ENCODE measurements around the gene AURKB. TPM values are rescaled to one million over a fixed set of nuclear protein-coding genes. Genes with fewer than 3 reads are reported as not detected.
A peak's percentile ranks its signal among the peaks of the same experiment; 100 is the strongest.

Gene AURKB
- total RNA-seq, 1 donor from 2014 or later, result 1.2 TPM

DNA sequence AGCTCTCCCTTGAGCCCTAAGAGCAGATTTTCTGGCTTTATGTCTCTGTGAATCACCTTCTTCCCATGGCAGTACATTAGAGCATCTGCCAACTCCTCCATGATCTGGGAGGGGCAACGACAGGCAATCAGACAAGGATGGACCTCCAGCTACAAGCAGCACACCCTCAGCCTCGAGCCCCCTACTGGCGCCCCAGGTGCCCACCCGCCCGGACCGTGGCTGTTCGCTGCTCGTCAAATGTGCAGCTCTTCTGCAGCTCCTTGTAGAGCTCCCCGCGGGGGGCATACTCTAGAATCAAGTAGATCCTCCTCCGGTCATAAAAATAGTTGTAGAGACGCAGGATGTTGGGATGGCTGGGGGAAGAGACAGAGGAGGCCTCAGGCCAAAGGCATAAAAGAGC is 3.8 kb downstream of the AURKB start:
- no peak for DNase-seq
- H3K4me1 ChIP-seq, result peaks cover 17% of the 10 kb centered on the region
- H3K36me3 ChIP-seq, result no peaks in the 10 kb centered on the region
- no peaks in the 10 kb centered on the region for H3K9me3 ChIP-seq (replicated peaks)
- H3K27ac ChIP-seq (replicated peaks), result no peak overlapping the region
- H3K4me3 ChIP-seq, result no peak overlapping the region
- H3K27me3 ChIP-seq (ENCODE audit: low read depth), result no peaks in the 10 kb centered on the region
- TF ChIP-seq, protein P1, sequence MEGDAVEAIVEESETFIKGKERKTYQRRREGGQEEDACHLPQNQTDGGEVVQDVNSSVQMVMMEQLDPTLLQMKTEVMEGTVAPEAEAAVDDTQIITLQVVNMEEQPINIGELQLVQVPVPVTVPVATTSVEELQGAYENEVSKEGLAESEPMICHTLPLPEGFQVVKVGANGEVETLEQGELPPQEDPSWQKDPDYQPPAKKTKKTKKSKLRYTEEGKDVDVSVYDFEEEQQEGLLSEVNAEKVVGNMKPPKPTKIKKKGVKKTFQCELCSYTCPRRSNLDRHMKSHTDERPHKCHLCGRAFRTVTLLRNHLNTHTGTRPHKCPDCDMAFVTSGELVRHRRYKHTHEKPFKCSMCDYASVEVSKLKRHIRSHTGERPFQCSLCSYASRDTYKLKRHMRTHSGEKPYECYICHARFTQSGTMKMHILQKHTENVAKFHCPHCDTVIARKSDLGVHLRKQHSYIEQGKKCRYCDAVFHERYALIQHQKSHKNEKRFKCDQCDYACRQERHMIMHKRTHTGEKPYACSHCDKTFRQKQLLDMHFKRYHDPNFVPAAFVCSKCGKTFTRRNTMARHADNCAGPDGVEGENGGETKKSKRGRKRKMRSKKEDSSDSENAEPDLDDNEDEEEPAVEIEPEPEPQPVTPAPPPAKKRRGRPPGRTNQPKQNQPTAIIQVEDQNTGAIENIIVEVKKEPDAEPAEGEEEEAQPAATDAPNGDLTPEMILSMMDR (IDR thresholded peaks at IDR 0.05; ENCODE audit: borderline replicate concordance), result no peak
- intact Hi-C loops (cut with micrococcal nuclease), result no loop called here

- TF ChIP-seq, protein P1 (IDR thresholded peaks at IDR 0.05; ENCODE audit: borderline replicate concordance), result no peak
- intact Hi-C loops (cut with micrococcal nuclease), result no loop called here
Measured at GRCh38 chr17:8204761-8205555, 5.4 kb downstream of the AURKB start.

GRCh38 chr17:8192070-8192815 is 18.1 kb downstream of the AURKB start:
- intact Hi-C loops (cut with micrococcal nuclease), result no loop called here
- H3K4me1 ChIP-seq, result peaks cover 50% of the 10 kb centered on the region
- H3K4me3 ChIP-seq, result peak overlapping the region; percentile 63

More at GRCh38 chr17:8204761-8205555, 5.4 kb downstream of the AURKB start:
- H3K27me3 ChIP-seq (ENCODE audit: low read depth), result no peaks in the 10 kb centered on the region
- H3K4me3 ChIP-seq, result no peak overlapping the region
- no peak overlapping the region for H3K27ac ChIP-seq (replicated peaks)
- H3K36me3 ChIP-seq, result no peaks in the 10 kb centered on the region
- no peak for DNase-seq
- no peaks in the 10 kb centered on the region for H3K9me3 ChIP-seq (replicated peaks)
- peaks cover 7% of the 10 kb centered on the region for H3K4me1 ChIP-seq

GRCh38 chr17:8190506-8190905 is 19.9 kb downstream of the AURKB start:
- TF ChIP-seq, protein P1 (IDR thresholded peaks at IDR 0.05; ENCODE audit: borderline replicate concordance), result no peak
- H3K27ac ChIP-seq (replicated peaks), result peak overlapping the region; percentile 95
- intact Hi-C loops (cut with micrococcal nuclease), result no loop called here
- no peaks in the 10 kb centered on the region for H3K9me3 ChIP-seq (replicated peaks)
- no peaks in the 10 kb centered on the region for H3K27me3 ChIP-seq (ENCODE audit: low read depth)
- peaks cover 56% of the 10 kb centered on the region for H3K4me1 ChIP-seq
- peak overlapping the region; percentile 83 for H3K4me3 ChIP-seq
- DNase-seq, result no peak
- no peaks in the 10 kb centered on the region for H3K36me3 ChIP-seq

More at GRCh38 chr17:8192070-8192815, 18.1 kb downstream of the AURKB start:
- Histone ChIP-seq H3K27me3 (ENCODE audit: low read depth) (no peaks in the 10 kb centered on the region), H3K27ac (replicated peaks) (peak overlapping the region; percentile 91), H3K9me3 (replicated peaks) (no peaks in the 10 kb centered on the region), H3K36me3 (no peaks in the 10 kb centered on the region)
- TF ChIP-seq, protein P1 (IDR thresholded peaks at IDR 0.05; ENCODE audit: borderline replicate concordance), result no peak
- DNase-seq, result peak; percentile 80

GRCh38 chr17:8189711-8190477 is 20.5 kb downstream of the AURKB start, which contains the start of gene BORCS6:
Gene BORCS6, minus strand, starts transcription at chr17:8190180. Its CDS starts 40 bp downstream, at chr17:8190140.
- peak; percentile 97 for DNase-seq
- H3K36me3 ChIP-seq, result no peaks in the 10 kb centered on the region
- TF ChIP-seq, protein P1 (IDR thresholded peaks at IDR 0.05; ENCODE audit: borderline replicate concordance), result peak; percentile 18
- intact Hi-C loops (cut with micrococcal nuclease), result loop anchor here (5.0 to 10.0 kb wide), 2 partner anchors 32 to 65 kb away; partner anchors contain the start of gene HES7
- peaks cover 57% of the 10 kb centered on the region for H3K4me1 ChIP-seq
- H3K4me3 ChIP-seq, result peak within 1 kb of the TSS; percentile 83
- H3K27ac ChIP-seq (replicated peaks), result peak within 1 kb of the TSS; percentile 95
- no peaks in the 10 kb centered on the region for H3K27me3 ChIP-seq (ENCODE audit: low read depth)
- H3K9me3 ChIP-seq (replicated peaks), result no peaks in the 10 kb centered on the region

All from left ventricle myocardium inferior (tissue), 1 donor.